Fibroblast of skin of abdomen (primary cell): Measurements from ENCODE around the gene ASXL1.

Experiments used
- DNase-seq: peaks from one replicate; pipeline ENCODE4 v3.0.0-alpha.2; 2013

The ASXL1 gene

DNA sequence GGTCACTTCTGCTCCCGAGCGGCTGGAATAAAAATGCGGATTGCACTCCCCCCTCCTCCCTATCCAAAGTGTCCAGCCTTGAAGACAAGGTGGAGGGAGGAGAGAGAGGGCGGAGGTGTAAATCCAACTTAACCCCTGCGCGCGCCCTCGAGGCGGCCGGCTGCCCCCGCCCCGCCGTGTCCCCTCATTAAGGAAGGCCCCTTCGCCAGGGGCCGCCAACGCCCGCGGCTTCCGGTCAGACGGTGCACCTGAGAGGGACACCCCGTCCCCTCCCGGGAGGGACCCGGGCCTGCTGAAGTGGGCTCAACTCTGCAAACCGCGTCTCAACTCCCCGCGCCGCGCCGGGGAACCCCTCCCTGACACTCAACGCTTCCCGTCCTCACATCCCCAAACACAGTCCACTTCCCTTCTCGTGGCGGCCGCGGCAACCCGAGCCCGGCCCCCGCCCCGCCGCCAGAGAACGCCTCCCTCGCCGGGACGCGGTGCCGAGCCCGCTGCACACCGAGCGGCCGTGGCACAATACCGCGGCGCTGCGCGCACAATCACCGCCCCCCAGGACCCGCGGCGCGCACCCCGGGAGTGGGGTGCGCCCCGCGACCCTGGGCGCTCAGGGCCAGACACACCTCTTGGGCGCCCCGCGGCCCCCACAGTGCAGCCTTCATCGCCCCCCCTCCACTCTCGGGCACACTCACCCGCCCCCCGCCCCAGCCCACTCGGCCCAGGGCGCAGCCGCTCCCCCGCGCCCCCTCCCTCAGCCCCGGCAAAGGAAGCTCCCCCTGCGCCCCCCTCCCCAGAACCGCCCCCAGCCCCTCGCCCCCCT, 124.5 kb downstream of the ASXL1 start:
- DNase-seq: peak; percentile 22

DNA sequence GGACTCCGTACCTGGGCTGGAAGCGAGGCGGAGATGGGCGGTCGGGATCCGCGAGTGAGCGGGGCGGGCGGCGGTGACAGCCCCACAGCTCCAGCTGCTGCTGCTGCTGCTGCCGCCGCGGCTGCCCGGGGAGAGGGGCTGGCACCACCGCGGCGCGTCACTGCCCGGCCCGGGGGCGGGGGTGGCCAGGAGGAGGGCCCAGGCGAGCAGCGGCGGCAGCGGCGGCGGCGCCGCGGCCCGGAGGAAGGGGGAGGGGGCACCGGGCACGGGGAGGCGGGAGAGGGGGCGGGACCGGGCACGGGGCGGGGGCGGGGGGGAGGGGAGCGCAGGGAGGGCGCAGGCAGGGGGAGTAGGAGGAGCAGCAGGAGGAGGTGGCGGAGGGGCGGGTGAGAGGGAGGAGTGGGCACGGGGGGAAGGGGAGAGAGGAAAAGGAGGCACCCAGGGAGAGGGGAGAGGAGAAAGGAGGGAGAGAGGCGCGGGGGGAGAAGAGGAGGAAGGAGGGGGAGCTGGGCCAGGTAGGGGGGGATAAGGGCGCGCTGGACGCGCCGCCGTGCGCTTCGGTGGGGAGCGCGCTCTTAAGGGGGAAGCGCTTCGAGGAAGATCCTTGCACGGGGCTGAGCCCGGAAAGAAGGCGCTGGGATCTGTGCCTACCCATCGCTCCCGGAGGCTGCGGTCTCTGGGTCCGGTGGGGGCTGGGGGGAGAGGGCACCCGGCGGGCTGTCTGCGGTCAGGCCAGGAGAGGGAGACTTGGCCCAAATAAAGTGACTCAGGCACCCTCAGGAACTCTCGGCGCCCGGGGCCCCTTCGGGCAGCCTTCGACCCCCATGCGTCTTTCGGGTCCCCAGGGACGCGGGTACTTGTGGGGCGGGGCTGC, 125.5 kb downstream of the ASXL1 start:
- DNase-seq: peak; percentile 85

DNA sequence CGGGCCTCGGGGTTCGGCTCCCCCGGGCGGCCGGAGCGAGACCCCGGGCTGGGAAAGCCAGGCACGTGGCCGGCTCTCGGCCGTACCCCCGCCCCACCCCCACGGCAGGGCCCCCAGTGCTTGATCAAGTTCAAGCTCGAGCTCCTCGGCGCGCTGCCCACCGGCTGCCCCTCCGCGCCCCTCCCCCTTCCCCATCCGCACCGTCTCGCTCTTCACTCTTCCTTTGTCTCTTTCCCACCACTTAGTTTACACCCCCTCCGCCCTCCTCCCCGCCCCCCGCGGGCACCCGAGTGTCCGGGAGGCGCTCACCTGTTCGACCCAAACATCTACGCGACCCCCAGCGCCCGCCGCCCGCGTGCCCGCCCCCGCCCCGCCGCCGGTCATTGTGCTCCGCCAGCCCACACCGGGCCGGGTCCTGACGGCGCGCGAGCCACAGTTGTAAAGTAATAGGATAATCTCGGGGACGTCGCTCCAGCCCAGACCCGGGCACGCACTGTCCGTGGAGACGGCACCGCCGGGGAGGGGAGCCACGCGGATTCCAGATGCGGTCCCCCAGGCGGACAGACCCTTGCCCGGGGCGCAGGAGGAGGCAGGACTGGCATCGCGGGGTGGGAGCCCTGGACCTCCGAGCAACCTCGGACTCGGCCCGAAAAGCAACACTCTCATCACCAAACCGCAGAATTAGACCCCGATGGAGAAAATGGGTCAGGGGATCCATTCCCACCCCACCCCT, 126.3 kb downstream of the ASXL1 start:
- peak; percentile 17 for DNase-seq

DNA sequence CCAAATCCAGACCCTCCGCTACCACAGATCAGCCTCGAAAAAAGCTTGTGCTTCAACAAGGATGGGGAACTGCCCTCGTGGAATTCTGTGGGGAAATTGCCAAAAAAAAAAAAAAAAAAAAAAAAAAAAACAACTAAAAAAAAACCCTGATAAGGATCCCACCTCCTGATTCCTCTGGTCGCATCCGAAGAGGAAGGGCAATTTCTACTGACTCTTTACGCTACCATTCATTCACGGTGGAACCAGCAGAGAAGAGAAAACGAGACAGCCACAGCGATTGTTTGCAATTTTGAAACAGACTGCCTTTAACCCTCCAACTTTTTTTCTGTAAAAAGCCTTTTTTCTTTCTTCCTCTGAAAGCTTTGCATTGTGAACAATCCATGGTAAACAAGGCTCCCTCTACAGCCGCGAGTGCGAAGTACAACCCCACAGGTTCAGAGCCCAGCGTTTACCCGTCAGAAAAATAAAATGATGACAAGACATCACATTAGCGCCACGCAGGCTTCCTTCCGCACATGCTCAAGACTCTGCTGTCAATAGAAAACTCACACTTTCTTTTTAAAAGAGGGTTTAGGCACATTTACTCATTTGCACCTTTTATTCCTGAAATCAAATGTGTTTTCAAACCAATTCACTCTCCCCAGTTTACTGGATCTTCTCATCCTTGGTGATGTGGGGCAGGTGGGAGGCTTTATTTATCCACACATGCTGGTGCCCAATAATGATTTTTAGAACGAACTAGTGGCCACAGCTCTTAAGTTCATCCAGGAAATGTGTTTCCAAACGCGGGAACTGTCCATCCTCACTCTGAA, 127.0 kb downstream of the ASXL1 start:
- peak; percentile 82 for DNase-seq

DNA sequence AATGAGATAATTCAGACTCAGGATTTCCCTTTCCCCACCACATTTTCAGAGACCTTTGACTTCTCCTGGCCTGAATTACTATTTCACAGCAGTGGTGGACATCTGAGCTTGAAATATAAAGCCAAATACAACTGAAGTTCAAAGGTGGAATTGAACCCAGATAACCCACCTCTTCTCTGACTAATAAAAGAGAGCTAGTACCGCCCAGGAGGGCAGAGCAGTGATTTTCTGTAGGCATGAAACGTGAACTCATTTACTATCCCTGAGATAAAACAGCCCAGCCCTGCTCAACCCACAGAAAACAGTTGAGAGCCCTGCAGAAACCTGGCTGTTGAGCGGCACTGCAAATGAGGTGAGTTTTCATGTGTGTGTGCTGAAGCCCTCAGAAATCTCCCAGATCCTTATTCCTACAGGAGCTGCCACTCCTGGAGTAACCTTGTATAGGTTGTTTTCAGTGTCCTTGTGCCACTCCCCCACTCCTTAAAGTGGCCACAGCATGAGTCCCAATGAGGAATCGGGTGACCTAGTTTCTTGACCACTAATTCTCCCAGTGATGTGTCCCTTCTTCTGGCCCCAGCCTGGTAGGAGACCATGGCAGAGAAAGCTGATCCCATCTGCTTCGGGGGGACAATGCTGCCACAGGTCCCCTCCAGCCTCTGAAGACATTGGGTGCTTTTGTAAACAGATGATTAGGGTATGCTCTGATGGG, 127.8 kb downstream of the ASXL1 start:
- no peak for DNase-seq

DNA sequence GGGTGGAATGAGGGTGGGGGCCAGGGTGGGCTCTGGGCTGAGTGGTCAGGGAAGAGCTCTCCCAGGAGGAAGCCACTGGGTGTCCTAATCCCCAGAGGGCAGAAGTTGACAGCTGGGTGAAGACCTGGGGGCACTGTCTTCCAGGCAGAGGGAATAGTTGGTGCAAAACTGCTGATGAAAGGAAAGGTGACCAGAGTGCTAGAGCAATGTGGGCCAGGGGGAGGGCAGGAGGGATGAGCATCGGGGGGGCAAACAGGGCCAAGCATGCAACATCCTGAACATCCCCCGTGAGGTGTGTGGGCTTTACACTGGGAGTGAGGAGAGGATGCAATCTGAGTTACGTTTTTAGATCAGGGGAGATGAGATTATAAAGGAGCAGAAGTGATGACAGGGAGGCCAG, 129.2 kb downstream of the ASXL1 start:
- no peak for DNase-seq

DNA sequence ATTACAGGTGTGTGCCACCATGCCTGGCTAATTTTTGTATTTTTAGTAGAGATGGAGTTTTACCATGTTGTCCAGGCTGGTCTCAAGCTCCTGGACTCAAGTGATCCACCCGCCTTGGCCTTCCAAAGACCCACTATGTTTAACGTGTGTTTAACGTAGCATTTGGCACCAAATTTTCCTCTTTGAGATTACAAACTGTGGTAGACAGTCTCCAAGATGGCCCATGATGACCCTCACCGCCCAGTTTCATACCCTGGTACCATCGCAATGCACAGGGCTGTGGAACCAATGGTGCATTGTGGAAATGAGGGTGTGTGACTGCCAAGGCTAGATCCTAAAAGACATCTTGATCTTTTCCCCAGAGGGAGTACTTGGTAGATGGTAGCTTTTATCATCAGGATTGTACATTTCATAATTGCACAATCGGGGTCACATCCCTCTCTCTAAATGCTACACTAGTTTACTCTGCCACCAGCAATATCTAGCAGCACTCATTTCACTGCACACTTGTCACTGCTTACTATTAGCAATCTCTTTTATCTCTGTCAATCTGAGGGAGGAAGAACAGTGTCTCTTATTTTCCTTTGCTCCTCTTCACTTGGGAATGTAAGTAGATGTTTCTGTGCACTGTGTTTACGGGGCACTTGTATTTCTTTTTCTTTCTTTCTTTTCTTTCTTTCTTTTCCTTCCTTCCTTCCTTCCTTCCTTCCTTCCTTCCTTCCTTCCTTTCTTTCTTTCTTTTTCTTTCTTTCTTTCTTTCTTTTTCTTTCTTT, 130.1 kb downstream of the ASXL1 start:
- no peak for DNase-seq
